Measurements from ENCODE around the gene CYP19A1. TPM values are rescaled to one million over a fixed set of nuclear protein-coding genes. Genes with fewer than 3 reads are reported as not detected.

The CYP19A1 gene
- total and polyA plus RNA-seq, 2 donors (not counting 1 experiment from before 2014, with no cell fraction given), result not detected

GRCh38 chr15:51322621-51323296, 15.6 kb downstream of the CYP19A1 start:
- no peaks in the 10 kb centered on the region for H3K4me1 ChIP-seq (ENCODE audit: control insufficient read depth in 2 of 2, insufficient read depth in 2 of 2, low read length in 2 of 2)
- H2AFZ ChIP-seq (ENCODE audit: insufficient read depth, low read depth, low read length, poor library complexity, severe bottlenecking), result no peak overlapping the region
- no peak overlapping the region for H3K9ac ChIP-seq (ENCODE audit: low read length)
- WGBS (ENCODE audit: insufficient coverage), result 100% methylated on average over 1 of the region's 1 CpG
- ATAC-seq (ENCODE audit: low read depth), result no peak
- ChIA-PET POLR2A (no interaction called here), CTCF (no interaction called here)
- TF ChIP-seq, protein P1, sequence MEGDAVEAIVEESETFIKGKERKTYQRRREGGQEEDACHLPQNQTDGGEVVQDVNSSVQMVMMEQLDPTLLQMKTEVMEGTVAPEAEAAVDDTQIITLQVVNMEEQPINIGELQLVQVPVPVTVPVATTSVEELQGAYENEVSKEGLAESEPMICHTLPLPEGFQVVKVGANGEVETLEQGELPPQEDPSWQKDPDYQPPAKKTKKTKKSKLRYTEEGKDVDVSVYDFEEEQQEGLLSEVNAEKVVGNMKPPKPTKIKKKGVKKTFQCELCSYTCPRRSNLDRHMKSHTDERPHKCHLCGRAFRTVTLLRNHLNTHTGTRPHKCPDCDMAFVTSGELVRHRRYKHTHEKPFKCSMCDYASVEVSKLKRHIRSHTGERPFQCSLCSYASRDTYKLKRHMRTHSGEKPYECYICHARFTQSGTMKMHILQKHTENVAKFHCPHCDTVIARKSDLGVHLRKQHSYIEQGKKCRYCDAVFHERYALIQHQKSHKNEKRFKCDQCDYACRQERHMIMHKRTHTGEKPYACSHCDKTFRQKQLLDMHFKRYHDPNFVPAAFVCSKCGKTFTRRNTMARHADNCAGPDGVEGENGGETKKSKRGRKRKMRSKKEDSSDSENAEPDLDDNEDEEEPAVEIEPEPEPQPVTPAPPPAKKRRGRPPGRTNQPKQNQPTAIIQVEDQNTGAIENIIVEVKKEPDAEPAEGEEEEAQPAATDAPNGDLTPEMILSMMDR (IDR thresholded peaks at IDR 0.05), result no peak
- no peak for TF ChIP-seq EZH2 (IDR thresholded peaks at IDR 0.05; ENCODE audit: borderline replicate concordance, insufficient read depth, low read depth, low read length, poor library complexity, severe bottlenecking)
- peaks cover 0 to 2% (median 1%) of the 10 kb centered on the region in 4 experiments for H3K27me3 ChIP-seq (replicated peaks in 1 of 4; ENCODE audit: control extremely low read depth in 1 of 4, control insufficient read depth in 3 of 4, insufficient read depth in 4 of 4, low read length in 3 of 4)
- Mint-ChIP-seq H3K9me3 (ENCODE audit: insufficient read depth) (no peaks in the 10 kb centered on the region), H3K27me3 (peaks cover 3% of the 10 kb centered on the region), H3K4me3 (no peak overlapping the region), H3K4me1 (no peaks in the 10 kb centered on the region), H3K27ac (no peak overlapping the region)
- no peak overlapping the region for H3K27ac ChIP-seq (ENCODE audit: low read length in 2 of 2)
- no peaks in the 10 kb centered on the region for H3K9me3 ChIP-seq (ENCODE audit: control extremely low read depth in 1 of 3, control insufficient read depth in 2 of 3, insufficient read depth in 1 of 3, low read length in 2 of 3)
- H3K4me2 ChIP-seq (replicated peaks; ENCODE audit: low read depth, low read length, poor library complexity, severe bottlenecking), result no peak overlapping the region
- H3K36me3 ChIP-seq (replicated peaks in 1 of 2; ENCODE audit: control extremely low read depth in 1 of 2, control insufficient read depth in 1 of 2, extremely low read depth in 1 of 2, insufficient read depth in 2 of 2, low read length in 1 of 2), result no peaks in the 10 kb centered on the region
- no peak for DNase-seq
- intact Hi-C loops (cut with micrococcal nuclease), result no loop called here
- no peaks in the 10 kb centered on the region for H3K79me2 ChIP-seq (ENCODE audit: control insufficient read depth, insufficient read depth, low read length)
- no peaks in the 10 kb centered on the region for H4K20me1 ChIP-seq (ENCODE audit: control insufficient read depth, insufficient read depth, low read length, poor library complexity, severe bottlenecking)
- no peak overlapping the region for H3K4me3 ChIP-seq (ENCODE audit: control extremely low read depth in 1 of 5, extremely low read depth in 1 of 5, insufficient read depth in 1 of 5, low read depth in 2 of 5, low read length in 4 of 5)

DNA sequence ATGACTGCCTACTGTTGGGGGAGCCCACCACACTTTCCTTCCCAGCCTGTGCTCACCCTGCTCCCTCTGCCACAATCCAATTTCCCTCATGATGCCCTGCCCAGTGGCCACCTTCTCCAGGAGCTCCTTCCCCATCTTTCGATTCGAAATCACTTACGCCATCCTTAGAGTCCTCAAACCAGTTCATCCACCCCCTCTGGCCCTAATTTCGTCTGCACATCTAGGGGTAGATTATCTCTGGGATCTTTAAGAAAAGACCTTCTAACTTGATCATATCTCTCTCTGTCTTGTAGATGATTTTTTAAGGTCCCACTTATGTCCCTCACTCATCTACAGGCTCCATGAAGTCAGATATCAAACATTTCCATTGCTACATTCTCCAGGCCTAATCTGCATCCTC, 17.1 kb downstream of the CYP19A1 start:
- intact Hi-C loops (cut with micrococcal nuclease), result no loop called here
- ChIA-PET CTCF (no interaction called here), POLR2A (no interaction called here)
- no peak overlapping the region for H3K4me2 ChIP-seq (replicated peaks; ENCODE audit: low read depth, low read length, poor library complexity, severe bottlenecking)
- no peak overlapping the region for H3K9ac ChIP-seq (ENCODE audit: low read length)
- no peaks in the 10 kb centered on the region for H3K4me1 ChIP-seq (ENCODE audit: control insufficient read depth in 2 of 2, insufficient read depth in 2 of 2, low read length in 2 of 2)
- H3K4me3 ChIP-seq (ENCODE audit: control extremely low read depth in 1 of 5, extremely low read depth in 1 of 5, insufficient read depth in 1 of 5, low read depth in 2 of 5, low read length in 4 of 5), result no peak overlapping the region
- no peaks in the 10 kb centered on the region for H3K79me2 ChIP-seq (ENCODE audit: control insufficient read depth, insufficient read depth, low read length)
- Mint-ChIP-seq H3K4me3 (no peak overlapping the region), H3K4me1 (no peaks in the 10 kb centered on the region), H3K27ac (no peak overlapping the region), H3K9me3 (ENCODE audit: insufficient read depth) (no peaks in the 10 kb centered on the region), H3K27me3 (peaks cover 7% of the 10 kb centered on the region)
- no peaks in the 10 kb centered on the region for H3K36me3 ChIP-seq (replicated peaks in 1 of 2; ENCODE audit: control extremely low read depth in 1 of 2, control insufficient read depth in 1 of 2, extremely low read depth in 1 of 2, insufficient read depth in 2 of 2, low read length in 1 of 2)
- no peak overlapping the region for H3K27ac ChIP-seq (ENCODE audit: low read length in 2 of 2)
- no peaks in the 10 kb centered on the region for H4K20me1 ChIP-seq (ENCODE audit: control insufficient read depth, insufficient read depth, low read length, poor library complexity, severe bottlenecking)
- no peak for TF ChIP-seq EZH2 (IDR thresholded peaks at IDR 0.05; ENCODE audit: borderline replicate concordance, insufficient read depth, low read depth, low read length, poor library complexity, severe bottlenecking)
- TF ChIP-seq, protein P1 (IDR thresholded peaks at IDR 0.05), result no peak
- H2AFZ ChIP-seq (ENCODE audit: insufficient read depth, low read depth, low read length, poor library complexity, severe bottlenecking), result no peak overlapping the region
- H3K27me3 ChIP-seq (replicated peaks in 1 of 4; ENCODE audit: control extremely low read depth in 1 of 4, control insufficient read depth in 3 of 4, insufficient read depth in 4 of 4, low read length in 3 of 4), result peaks cover 0 to 2% (median 0%) of the 10 kb centered on the region in 4 experiments
- DNase-seq, result no peak
- H3K9me3 ChIP-seq (ENCODE audit: control extremely low read depth in 1 of 3, control insufficient read depth in 2 of 3, insufficient read depth in 1 of 3, low read length in 2 of 3), result no peaks in the 10 kb centered on the region
- ATAC-seq (ENCODE audit: low read depth), result no peak
- no CpG with 5 or more reads among the region's 4 CpGs for WGBS (ENCODE audit: insufficient coverage)
